Measurements from ENCODE around the gene MAP3K9.
A peak's percentile ranks its signal among the peaks of the same experiment; 100 is the strongest.
"Not testable (repeated sequence)": the region's sequence is repeated elsewhere in the genome, so short reads cannot be mapped to it uniquely, and the experiment has no call there.

MAP3K9 gene

GRCh38 chr14:70809225-70810219 is at the start of gene MAP3K9:
Gene MAP3K9 (minus strand): TSS chr14:70809513. CDS start chr14:70809171, 342 bp downstream.
- DNase-seq = peak; percentile 95

DNA sequence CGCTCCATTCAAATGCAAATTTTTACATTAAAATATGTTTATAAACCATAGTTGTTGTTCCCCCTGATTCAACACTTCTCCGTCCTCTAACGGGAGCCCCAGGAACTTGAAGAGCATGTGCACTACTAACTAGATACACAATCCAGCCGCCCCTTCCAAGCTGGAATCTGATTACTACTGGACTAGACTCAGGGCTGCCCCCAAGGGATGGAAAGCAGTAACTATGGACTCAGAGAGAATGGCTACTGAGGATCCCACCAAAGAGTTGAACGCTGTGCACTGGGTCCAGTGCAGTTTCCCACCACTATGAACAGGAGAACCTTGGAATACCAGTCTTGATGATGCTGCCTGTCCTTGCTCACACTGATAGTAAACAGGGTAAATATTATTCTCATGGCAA is 49.3 kb upstream of the MAP3K9 start:
- no peak for DNase-seq

DNA sequence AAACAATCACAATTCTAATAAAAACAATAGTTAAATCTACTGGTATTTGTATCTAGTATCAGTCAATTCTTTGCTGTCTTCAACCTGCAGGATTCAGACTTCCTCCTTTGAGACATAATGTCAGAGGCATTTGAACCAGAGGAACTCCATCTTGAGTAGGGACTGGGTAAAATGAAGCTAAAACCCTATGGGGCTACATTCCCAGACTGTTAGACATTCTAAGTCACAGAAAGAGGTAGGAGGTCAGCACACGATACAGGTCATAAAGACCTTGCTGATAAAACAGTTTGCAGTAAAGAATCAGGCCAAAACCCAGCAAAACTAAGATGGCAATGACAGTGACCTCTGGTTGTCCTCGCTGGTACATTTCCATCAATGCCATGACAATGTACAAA is 48.2 kb upstream of the MAP3K9 start:
- DNase-seq = no peak

DNA sequence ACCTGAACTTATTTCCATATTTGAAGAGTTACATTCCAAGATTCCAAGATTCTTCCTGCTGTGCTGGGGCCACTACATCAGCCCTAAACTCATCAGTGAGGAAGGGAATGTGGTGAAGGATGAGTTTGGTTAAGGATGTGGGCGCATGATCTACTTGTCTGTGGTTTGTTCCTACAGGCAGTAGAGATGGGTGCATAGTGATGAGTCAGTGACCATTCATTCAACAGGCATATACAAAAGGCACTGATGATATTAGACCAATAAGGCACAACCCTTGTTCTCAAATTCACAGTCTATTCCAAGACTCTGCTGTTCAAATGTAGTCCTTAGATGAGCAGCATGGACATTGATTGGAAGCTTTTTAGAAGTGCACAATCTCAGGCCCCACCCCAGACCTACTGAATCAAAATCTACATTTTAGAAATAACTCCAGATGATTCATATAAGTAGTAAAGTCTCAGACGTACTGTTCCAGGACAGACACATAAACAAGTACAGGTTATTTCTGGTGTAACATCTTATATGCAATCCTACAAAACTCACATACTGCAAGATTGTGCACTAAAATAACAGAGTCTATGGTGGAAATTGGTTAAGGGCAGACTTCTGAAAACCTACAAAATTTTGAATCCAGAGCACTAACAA is 47.7 kb upstream of the MAP3K9 start:
- no peak for DNase-seq

- no peak for DNase-seq
These were observed 46.2 kb upstream of the MAP3K9 start for GRCh38 chr14:70855486-70855885.

- not testable (repeated sequence) for DNase-seq
These were observed 44.3 kb upstream of the MAP3K9 start for GRCh38 chr14:70853658-70854057.

DNA sequence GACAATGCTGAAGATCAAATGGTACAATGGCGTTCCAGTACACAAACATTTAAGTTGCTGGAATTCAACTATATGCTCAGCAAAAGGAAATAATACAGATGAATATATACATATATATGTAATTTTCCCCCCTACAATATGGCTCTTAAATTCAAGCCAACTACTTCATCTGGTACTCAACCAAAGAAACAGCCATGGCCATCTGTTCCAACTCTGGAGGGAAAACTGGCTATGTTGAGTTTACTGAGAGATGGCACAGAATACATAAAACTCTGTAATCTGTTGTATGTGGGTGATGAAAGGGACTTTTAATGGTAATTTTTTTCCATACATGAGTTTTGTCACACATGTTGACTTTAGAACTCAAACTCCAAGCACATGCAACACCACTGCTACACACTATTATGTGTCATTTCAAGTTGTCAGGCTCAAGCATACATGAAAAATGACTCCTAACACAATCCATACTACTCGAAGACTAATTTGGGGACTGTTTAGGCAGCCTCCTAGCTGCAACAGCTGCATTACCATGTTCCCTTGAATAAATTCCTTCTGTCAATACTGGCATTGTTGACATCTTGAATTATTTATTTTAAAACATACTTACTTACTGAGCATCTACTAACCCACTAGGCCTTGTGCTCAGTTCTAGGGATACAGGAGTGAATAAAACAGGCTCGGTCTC is 38.2 kb upstream of the MAP3K9 start:
- no peak for DNase-seq

GRCh38 chr14:70845601-70846000 is 36.3 kb upstream of the MAP3K9 start:
- DNase-seq = no peak

GRCh38 chr14:70842851-70843462 is 33.6 kb upstream of the MAP3K9 start:
- no peak for DNase-seq

DNA sequence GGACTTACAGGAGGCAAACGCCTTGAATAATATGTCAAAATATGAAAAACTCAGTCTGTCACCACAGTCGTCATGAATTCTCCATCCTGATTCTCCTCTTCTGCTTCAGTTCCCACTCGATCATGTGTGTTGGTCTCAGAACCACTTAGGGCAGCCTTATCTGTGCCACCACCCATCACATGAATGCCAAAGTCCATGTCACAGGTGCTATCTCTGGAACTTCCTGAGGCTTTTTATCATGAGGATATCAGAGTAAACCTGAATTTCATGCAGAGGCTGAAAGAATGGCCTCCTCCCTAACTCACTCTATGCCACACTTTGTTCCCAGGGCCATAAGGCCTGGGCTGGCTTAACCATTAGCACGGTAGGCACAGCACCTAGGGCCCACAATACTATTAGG is 28.8 kb upstream of the MAP3K9 start:
- peak; percentile 11 for DNase-seq

DNA sequence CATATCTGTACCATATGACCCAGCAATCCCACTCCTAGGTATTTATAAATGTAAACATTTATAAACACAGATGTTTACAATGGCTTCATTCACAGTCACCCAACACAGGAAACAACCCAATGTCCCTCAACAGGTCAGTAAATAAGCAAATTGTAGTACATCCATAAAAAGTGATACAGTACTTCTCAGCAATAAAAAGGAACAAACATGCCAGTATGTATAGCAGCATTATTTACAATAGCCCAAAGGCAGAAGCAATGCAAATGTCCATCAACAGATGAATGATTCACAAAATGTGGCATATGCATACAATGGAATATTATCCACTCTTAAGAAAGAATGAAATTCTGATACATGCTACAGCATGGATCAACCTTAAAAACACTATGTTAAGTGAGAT is 27.6 kb upstream of the MAP3K9 start:
- no peak for DNase-seq

GRCh38 chr14:70833884-70834283 is 24.6 kb upstream of the MAP3K9 start:
- DNase-seq = no peak

GRCh38 chr14:70832561-70833305 is 23.4 kb upstream of the MAP3K9 start:
- no peak for DNase-seq

DNA sequence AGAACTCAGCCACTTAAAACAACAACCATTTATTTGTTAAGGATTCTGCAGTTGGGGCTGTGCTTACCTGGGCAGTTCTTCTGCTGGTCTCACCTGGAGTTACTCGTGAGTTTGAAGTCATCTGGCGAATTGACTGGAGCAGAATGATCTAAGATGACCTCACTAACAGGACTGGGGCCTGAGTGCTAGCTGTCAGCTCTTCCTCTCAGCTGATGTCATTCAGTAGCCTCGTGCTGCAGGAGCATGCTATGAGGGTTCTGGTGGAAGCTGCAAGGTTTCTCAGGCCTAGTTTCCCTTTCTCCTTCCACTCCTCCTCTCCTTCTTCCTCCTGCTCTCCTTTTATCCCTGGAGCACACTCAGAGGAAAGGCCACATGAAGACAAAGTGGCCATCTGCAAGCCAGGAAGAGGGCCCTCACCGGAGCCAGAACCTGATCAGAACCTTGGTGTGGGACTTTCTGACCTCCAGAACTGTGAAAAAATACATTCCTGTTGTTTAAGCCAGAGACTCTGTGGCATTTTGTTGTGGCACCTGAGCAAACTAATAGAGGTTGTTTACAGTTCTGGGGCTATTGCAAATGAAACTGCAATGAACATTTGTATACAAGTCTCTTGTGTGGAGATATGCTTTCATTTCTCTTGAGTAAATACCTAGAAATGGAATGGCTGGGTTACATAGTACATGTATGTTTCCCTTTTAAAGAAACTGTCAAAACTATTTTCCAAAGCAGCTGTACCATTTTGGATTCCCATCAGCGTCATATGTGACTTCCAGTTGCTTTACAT is 21.9 kb upstream of the MAP3K9 start:
- DNase-seq = no peak

DNA sequence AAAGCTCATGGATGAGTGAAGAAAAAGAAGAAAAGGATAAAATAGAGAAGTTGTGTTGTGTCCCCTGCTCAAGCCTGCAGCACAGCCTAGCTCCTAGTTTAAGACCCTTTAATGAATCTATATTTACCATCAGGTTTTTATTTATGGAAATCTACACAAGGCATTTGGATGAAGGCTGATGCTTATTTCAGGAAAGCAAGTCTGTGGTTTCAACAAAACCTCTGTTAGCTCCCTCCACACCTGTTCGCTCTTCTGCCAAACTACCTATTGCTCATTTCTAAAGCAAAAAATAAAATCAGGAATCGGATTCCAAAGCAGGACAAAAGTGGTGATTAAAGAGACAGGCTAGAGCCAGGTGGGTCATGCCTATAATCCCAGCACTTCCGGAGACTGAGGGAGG is 18.9 kb upstream of the MAP3K9 start:
- DNase-seq = no peak

- no peak for DNase-seq
These were observed 18.4 kb upstream of the MAP3K9 start for GRCh38 chr14:70827752-70828151.

GRCh38 chr14:70827347-70827746 is 18.0 kb upstream of the MAP3K9 start:
- no peak for DNase-seq

DNA sequence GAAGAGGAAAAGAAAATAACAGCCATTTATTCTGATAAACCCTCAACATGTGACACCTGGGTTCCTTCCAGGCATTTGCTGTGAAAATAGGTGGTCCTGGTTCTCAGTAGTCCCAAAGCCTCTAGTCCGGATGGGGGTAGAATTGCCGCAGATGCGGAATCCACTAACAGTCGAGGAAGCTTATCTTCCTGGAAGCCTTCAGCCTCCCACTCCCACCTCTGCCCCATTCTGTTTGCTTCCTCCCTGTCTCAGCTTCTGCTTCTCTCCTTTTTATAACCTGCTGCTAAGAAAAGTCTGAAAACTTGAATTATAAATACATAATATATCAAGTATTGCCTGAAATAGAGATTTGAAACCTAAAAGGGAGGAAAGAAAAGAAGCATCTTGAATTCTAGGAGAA is 14.0 kb upstream of the MAP3K9 start:
- DNase-seq = no peak

DNA sequence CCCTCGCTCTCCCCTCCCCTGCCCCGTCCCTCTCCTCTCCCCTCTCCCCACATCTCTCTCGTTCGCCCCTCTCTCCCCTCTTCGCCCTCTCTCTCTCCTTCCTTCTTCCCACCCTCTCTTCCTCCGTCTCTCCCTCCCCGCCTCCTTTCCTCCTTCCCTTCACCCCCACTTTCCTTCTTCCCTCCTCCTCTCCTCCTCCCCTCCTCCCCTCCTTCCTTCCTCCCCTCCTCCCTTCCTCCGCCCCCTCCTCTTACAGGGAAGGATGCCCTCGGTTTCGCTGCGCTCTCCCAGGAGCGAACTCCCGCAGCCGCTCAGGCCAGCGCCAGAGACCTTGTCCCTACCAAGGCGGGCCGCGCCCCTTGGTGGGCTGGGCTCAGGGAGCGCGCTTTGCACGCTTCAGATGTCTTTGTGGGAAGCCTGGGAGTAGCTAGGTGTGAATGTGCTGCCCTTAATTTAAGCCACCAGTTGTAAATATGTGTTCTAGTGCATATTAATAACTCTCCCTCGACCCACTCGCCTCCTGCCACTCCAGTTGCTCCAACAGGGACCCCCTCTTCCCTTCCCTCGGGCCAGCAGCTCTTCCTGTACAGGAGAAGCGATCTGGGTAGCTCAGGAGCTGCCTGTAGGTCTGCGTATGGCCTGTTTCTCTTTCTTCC is 13.3 kb upstream of the MAP3K9 start:
- DNase-seq = peak; percentile 33

DNA sequence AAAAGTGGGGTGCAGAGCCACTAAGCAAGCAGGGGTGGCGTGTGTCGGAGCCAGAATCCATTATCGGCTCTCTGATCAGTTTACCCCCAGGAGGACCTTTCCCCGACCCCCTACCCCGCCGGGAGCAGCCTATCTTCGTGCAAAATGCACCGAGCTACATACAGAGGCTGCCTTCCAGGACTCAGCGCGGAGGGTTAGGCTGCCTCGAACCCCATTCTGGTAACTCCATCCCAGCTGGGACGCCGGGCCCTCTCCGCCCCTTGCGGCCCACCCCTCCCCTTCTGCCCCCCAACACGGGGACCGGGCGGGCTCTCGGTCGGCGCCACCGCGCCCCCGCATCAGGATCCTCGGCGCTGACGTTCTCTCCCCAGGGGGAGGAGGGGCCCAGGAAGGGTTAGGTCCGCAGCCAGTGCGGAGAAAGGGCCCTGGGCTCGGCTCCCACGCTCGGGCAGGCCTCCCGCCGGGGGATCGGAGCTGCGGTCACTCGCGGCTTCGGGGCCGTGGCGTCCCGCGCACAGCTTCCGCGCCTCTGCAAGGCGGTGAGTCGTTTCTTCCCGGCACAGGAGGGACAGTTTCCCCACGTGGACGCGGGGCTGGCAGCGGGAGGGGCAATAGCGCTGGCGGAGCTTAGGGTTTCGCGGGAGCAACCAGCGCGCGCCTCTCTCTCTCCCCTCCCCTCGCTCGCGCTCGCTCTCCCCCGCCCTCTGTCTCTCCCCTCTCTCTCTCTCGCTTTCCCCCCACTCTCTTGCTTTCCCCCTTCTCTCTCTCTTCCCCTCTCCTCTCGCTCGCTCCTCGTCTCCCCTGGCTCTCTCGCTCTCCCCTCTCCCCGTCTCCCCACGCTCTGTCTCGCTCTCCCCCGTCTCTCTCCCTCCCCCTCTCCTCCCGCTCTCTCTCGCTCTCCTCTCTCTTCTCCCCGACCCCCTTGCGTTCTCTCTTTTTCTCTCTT is 12.5 kb upstream of the MAP3K9 start:
- peak; percentile 64 for DNase-seq
